Activated CD8-positive, alpha-beta memory T cell treated with anti-CD3 and anti-CD28 coated beads for 36 hours (primary cell): Measurements from ENCODE around the gene WWTR1. TPM values are rescaled to one million over a fixed set of nuclear protein-coding genes. Genes with fewer than 3 reads are reported as not detected.

Source experiments
- CTCF ChIA-PET: fragments of 350-600 bp; sonication (Branson Sonifier 250); formaldehyde crosslinking; loops from one replicate; lab custom pipeline; 2021; ENCODE audit warnings: antibody characterized with exemption; lab: Charles Lee
- POLR2A ChIA-PET: fragments of 350-600 bp; sonication (Branson Sonifier 250); formaldehyde crosslinking; loops from one replicate; lab custom pipeline; 2021; ENCODE audit warnings: antibody characterized with exemption; lab: Charles Lee
- total RNA-seq, 2 experiments: library from RNA; stranded (reverse); gene quantifications; one replicate each; pipeline ENCODE4 v1.2.3, GENCODE V29; 2021

Gene WWTR1
- total RNA-seq, 2 experiments from 2014 or later, result 1.2 to 1.7 TPM

- ChIA-PET CTCF (interaction anchor here (1.6 kb wide), 1 partner anchor 14 kb away, joined by 3 read pairs; no protein-coding TSS in a partner anchor), POLR2A (no interaction called here)
These were observed 103.0 kb downstream of the WWTR1 start for GRCh38 chr3:149554826-149555225.

DNA sequence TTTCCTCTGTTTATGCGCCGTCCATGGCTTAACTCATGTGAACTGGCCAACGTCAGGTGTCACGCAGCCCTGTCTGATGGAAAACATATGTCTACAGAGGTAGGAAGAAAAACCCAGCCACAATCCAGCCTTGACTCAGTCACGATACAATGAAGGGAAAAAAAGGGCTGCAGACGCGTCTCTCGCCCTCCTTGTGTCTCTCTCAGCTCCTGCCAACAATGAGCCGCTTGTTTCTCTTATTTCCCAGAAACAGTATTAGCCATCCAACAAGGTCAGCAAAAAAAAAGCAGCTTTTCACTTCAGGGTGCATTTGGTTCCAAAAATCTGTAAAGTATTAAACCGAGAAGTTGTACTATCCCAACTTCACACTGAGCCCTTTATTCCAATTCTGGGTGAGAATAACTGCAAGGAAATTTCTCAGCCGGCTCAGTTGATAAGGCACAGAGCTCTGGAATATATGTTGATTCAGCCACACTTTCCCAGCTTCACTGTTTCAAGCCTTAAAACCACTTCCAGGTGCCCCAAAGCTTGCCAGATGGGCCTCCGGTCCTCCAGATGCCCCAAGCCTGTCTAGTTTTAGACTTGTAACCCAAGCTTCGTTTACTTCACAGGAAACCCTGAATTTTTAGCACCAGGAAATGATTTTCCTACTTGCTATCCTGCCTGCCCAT is 103.9 kb downstream of the WWTR1 start:
- ChIA-PET CTCF (interaction anchor here (1.6 kb wide), 1 partner anchor 15 kb away, joined by 3 read pairs; no protein-coding TSS in a partner anchor), POLR2A (no interaction called here)

GRCh38 chr3:149552700-149553099 is 105.1 kb downstream of the WWTR1 start:
- ChIA-PET POLR2A (no interaction called here), CTCF (no interaction called here)

DNA sequence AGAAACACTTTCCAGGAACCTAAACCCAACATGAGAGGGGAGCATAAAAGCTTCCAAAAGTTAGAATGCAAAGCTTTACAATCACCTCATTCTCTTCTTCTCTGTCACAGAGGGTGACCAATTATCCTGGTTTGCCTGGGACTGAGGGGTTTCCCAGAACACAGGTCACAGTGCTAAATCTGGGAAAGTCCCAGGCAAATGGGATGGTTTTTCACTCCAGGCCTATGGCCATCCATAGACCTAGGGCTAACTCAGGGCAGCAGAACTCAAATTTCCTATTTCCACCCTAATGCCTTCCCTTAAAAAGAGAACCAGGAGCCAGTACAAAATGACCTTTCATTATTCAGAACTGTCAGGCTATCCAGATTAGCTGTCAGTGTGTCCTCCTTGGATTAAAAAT is 106.3 kb downstream of the WWTR1 start:
- POLR2A ChIA-PET, result no interaction called here
- CTCF ChIA-PET, result interaction anchor here (1.1 kb wide), 1 partner anchor 37 kb away, joined by 3 read pairs; no protein-coding TSS in a partner anchor

DNA sequence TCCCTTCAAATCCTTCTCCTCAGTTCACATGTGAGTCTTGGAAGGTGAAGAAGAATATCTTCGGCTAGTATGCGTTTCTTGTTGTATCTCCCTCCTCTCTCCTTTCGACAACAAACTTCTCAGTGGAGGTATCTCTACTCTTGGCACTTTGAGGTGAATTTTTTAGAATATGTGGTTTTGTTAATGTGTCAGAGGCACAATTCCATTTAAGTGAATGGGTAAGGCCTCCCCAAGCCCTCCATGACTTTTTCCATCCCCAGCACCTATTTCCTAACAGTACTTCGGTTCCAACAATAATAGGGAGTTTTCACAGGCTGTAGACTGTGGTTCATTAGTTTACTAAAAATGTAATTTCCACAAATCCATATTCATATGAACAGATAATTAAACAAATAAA is 109.2 kb downstream of the WWTR1 start:
- POLR2A ChIA-PET, result no interaction called here
- CTCF ChIA-PET, result no interaction called here

GRCh38 chr3:149547954-149548668 is 109.7 kb downstream of the WWTR1 start:
- ChIA-PET CTCF (no interaction called here), POLR2A (no interaction called here)

- CTCF ChIA-PET, result no interaction called here
- POLR2A ChIA-PET, result no interaction called here
These were observed 110.4 kb downstream of the WWTR1 start for GRCh38 chr3:149547413-149547812.

- CTCF ChIA-PET, result interaction anchor here (1.7 kb wide), 1 partner anchor 227 kb away, joined by 8 read pairs; no protein-coding TSS in a partner anchor
These were observed 112.8 kb downstream of the WWTR1 start for GRCh38 chr3:149545049-149545448.

GRCh38 chr3:149542375-149543312 is 115.2 kb downstream of the WWTR1 start:
- ChIA-PET POLR2A (no interaction called here), CTCF (no interaction called here)

More at GRCh38 chr3:149545049-149545448, 112.8 kb downstream of the WWTR1 start:
- POLR2A ChIA-PET, result no interaction called here

GRCh38 chr3:149541091-149541491 is 116.7 kb downstream of the WWTR1 start:
- POLR2A ChIA-PET, result no interaction called here
- CTCF ChIA-PET, result no interaction called here

- CTCF ChIA-PET, result interaction anchor here (1.0 kb wide), 1 partner anchor 289 kb away, joined by 3 read pairs; no protein-coding TSS in a partner anchor
- POLR2A ChIA-PET, result no interaction called here
These were observed 119.5 kb downstream of the WWTR1 start for GRCh38 chr3:149538371-149538770.

DNA sequence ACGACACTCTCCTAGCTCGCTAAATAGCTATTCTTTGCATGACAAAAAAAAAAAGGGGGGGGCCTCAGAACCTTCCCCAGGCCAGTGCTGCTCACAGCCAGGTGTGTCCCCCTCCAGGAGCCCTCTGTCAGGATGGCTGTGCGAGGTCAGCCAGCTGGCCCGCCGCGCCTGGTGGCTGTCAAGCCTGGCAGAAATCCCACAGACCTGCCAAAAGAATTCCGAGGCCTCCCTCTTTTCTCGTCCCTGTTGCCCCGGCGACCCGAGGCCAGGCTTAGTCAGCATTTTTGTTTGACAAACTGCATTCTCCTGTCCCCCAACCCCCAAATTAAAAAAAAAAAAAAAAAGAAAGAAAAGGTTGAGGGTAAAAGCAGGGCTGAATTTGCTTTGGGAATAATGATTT is 121.4 kb downstream of the WWTR1 start:
- POLR2A ChIA-PET, result no interaction called here
- CTCF ChIA-PET, result no interaction called here

DNA sequence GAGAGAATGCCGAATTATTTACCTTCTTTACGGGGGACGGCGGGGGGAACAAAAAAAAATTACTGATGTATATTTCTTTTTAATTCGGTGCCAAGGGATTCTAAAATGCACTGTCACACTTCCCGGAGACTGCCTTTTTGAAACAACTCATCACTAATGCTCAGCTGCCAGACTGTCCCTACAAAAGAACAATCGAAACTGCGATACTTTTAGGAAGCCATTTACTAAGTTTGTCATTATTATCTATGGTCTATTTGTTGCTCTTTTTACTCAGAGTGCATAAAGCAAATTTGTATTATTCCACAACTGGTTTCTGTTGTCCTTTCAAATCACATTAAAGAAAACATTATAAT is 122.5 kb downstream of the WWTR1 start:
- POLR2A ChIA-PET, result no interaction called here
- CTCF ChIA-PET, result no interaction called here

- CTCF ChIA-PET, result no interaction called here
- POLR2A ChIA-PET, result no interaction called here
These were observed 123.0 kb downstream of the WWTR1 start for GRCh38 chr3:149534671-149535332.

DNA sequence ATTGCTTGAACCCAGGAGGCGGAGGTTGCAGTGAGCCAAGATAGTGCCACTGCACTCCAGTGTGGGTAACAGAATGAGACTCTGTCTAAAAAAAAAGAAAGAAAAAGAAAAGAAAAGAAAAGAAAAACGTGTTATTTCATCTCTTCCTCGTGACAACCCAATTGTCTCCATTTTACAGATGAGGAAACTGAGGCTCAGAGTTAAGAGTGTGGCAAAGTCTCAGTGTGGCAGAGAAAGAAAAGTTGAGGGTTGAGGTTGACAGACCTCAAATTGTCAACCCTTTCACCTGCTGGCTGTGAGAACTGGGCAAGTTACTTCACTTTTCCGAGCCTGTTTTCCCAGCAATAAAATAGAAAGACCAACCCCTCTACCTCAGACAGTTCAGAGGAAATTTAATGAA is 123.7 kb downstream of the WWTR1 start:
- POLR2A ChIA-PET, result no interaction called here

GRCh38 chr3:149532489-149533180 is 125.2 kb downstream of the WWTR1 start:
- CTCF ChIA-PET, result interaction anchor here (0.6 kb wide), 1 partner anchor 53 kb away, joined by 3 read pairs; no protein-coding TSS in a partner anchor
- POLR2A ChIA-PET, result no interaction called here

More for the DNA sequence above, 123.7 kb downstream of the WWTR1 start:
- CTCF ChIA-PET, result interaction anchor here (0.7 kb wide), 1 partner anchor 564 kb away, joined by 3 read pairs; no protein-coding TSS in a partner anchor

DNA sequence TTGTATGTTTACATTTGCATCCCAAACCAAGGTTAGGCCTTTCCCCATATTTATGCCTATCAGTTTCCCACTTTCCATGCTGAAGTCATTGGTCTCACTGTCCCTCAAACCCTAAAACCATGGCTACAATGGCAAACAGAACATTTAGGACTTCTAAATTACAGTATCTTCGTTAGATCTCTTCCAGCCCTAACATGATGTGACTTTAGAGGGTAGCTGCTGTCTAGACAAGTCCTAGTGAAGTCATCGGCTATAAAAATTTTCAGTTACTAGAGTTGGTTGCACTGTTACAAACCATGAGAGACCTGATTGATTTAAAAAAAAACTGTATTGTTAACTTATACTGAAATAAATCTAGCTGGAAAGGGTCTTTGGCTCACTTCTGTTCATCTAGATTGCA is 128.7 kb downstream of the WWTR1 start:
- ChIA-PET POLR2A (no interaction called here), CTCF (no interaction called here)

- POLR2A ChIA-PET, result no interaction called here
- CTCF ChIA-PET, result interaction anchor here (0.9 kb wide), 1 partner anchor 280 kb away, joined by 3 read pairs; no protein-coding TSS in a partner anchor
These were observed 129.5 kb downstream of the WWTR1 start for GRCh38 chr3:149528340-149528650.
